GM18873 (cell line): Measurements from ENCODE around the gene HADH.
A peak's percentile ranks its signal among the peaks of the same experiment; 100 is the strongest.
"Not testable (repeated sequence)": the region's sequence is repeated elsewhere in the genome, so short reads cannot be mapped to it uniquely, and the experiment has no call there.

ENCODE experiments used
- ATAC-seq: cut with Tn5 transposase; IDR thresholded peaks from one replicate; pipeline ENCODE4 v1.9.1; 2021; ENCODE audit warnings: mild to moderate bottlenecking, moderate library complexity, moderate number of reproducible peaks; ENCODE audit not compliant: unreplicated experiment, low FRiP score

The HADH gene

DNA sequence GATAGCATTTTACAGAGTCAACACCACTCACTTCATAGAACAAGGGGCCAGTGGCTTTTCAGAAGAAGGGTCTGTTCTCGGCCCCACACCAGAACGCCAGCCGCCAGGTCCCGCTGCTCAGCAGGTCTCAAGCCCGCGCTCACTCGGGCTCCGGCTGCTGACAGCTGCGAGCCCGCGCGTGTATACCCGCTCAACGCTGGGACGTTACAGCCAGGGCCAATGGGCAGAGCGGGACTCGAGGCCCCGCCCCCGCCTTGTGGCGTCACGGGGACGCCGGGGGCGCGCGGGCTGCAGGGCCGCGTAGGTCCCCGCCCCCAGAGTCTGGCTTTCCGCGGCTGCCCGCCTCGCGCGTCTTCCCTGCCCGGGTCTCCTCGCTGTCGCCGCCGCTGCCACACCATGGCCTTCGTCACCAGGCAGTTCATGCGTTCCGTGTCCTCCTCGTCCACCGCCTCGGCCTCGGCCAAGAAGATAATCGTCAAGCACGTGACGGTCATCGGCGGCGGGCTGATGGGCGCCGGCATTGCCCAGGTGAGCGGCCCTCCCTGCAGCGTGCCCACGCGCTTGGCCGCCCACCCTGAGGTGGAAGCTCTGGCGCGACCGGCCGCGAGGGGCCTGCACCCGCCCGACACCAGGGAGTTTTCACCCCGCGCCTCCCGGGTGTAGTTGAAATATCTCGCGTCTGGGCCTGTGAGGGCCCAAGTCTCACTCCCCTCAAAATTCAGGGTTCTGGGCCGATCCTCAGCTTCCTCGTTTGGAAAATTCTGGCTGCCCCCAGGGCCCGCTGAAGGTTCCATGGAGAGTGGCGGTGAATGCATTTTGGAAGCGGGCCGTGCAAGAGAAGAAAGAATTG, at the start of gene HADH:
Gene HADH, plus strand, starts transcription at position 353 of the 850 bp plus-strand sequence. Its CDS starts 44 bp downstream, at position 397.
- ATAC-seq, result peak; percentile 89

DNA sequence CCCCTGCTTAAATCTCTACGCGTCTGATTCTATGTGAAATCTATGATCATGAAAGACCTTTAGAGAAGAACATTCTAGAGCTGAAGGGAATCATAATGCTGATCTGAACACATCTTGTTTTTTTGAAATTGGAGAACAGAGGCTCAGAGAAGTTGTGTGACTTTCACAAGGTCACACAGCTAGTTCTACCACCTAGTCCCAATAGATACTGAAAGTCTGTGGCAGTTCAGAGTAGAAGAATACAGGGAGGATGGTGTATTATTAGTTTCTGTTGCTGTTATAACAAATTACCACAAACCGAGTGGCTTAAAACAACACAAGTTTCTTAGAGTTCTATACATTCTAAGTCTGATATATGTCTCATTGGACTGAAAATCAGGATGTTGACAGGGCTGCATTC, 43.9 kb upstream of the HADH start:
- no peak for ATAC-seq

- no peak for ATAC-seq
Measured at GRCh38 chr4:107950746-107951540, 38.7 kb upstream of the HADH start.

DNA sequence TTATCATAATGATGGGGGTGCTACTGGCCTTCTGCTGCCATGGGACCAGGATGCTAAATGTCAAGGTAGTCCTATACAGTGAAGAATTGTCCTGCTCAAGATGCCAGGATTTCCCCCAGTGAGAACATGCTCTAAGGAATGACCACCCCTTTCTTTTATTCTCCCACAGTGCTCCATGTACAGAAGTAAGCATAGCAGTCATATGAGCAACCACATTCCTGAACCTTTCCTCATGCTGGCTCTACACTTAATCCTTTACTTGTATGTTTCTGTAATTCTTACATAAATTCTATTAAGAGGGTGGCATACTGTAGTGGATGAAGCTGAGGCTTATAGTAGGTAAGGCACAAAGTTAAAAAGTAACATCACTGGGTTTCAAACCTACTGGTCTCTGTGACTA, 38.1 kb upstream of the HADH start:
- no peak for ATAC-seq

GRCh38 chr4:107956011-107956410, 33.7 kb upstream of the HADH start:
- no peak for ATAC-seq

DNA sequence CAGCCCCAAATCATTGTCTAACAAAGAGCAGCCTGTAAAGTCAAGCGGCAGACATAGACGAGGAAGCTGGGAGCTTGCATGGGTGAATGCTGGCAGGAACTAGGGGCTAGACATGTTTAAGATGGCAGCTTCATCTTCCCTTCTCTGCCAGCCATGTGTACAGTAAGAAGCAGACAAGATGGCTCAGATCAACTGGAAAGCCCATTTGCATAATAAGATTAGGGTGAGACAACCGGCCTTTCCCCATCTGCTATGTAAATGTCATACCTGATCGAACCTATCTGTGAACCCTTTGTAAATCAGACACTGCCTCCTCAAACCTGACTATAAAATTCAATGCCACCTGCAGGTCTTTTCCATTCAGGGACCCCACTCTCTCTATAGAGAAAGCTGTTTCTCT, 22.8 kb upstream of the HADH start:
- no peak for ATAC-seq

GRCh38 chr4:107967519-107967918, 22.2 kb upstream of the HADH start:
- ATAC-seq, result not testable (repeated sequence)

DNA sequence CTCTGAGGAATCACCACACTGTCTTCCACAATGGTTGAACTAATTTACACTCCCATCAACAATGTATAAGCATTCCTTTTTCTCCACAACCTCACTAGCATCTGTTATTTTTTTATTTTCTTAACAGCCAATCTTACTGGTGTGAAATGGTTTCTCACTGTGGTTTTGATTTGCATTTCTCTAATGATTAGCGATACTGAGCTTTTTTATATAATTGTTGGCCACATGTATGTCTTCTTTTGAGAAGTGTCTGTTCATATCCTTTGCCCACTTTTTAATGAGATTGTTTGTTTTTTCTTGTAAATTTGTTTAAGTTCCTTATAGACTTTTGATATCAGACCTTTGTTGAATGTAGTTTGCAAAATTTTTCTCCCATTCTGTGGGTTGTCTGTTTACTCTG, 21.8 kb upstream of the HADH start:
- not testable (repeated sequence) for ATAC-seq

GRCh38 chr4:107970063-107970798, 19.5 kb upstream of the HADH start:
- ATAC-seq, result no peak

- no peak for ATAC-seq
Measured at GRCh38 chr4:107972605-107973004, 17.1 kb upstream of the HADH start.

DNA sequence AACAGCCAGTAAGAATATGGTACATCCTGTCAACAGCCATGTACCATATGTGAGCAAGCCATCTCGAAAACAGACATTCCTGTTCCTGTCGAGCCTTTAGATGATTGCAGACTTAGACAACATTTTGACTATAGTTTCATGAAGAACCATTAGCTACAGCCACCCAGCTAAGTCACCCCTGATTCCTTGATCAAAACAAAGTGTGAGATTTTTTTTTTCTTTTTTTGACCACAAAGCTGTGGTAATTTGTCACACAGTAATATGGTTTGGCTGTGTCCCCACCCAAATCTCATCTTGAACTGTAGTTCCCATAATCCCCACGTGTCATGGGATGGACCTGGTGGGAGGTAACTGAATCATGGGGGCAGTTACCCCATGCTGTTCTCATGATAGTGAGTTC, 15.2 kb upstream of the HADH start:
- no peak for ATAC-seq

- ATAC-seq, result no peak
Measured at GRCh38 chr4:107977482-107977881, 12.2 kb upstream of the HADH start.

- ATAC-seq, result no peak
Measured at GRCh38 chr4:107977966-107978705, 11.6 kb upstream of the HADH start.

DNA sequence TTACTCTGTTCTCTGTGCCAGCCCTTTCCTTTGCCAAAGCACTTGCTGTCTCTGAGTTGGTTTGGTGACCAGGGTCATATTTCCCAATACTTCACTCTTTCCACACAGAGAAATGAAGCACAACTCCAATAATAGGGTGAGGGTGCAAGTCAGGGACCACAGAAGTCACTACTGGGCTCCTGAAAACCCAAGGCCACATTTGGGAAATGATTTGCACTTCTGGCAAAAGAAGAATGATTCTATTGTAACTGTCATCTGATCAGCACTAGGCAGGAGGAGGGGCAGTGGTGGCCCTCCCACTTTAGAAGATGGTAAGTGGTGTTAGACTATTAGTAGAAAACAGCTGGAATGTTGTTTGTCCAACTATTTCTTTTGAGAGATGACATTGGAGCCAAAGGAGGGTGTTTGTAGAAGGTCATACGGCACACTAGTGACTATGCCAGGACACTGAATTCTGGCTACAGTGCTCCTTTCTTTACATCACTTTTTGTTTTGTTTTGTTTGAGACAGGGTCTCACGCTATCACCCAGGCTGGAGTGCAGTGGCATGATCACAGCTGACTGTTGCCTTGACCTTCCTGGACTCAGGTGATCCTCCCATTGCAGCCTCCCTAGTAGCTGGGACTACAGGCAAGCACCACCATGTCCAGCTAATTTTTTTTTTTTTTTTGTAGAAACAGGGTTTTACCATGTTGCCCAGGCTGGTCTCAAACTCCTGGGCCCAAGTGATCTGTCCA, 10.8 kb upstream of the HADH start:
- no peak for ATAC-seq

DNA sequence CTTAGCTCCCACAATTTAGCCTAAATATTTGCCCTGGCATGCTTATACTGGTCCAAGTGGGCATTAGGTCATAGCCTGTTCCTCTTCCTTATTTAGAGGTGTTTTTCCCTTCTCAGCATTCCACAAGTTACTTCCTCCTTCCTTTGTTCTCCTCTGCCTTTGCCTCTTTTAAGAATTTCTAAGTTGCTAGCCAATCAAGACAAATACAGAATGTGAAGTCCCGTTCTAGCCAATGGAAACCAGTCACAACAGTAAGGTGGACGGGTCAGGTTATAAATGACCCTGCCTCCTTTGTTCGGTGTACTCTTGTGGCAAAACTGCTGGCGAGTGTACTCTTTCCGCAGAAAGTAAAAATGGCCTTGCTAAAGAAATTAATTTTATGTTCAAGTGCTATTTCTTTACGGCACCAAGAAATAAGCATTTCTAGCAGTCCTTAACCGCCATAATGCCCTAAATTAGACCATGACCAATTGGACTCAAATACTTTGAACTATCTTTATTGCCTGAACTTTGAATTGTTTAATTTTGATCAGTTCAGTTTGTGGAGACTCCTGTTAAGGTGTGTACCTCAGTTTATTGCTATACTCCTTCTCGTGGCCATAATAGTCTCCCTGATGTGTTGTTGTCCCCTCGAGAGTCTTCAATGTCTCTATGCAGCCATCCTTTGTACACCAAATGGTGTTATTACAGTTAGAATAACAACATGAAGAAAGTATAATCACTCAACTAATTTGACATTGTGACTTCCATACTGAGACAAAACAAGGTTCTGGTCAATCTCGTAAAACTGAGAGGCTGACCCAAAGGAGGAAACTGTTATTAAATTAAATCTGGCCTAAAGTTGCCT, 1.6 kb upstream of the HADH start:
- no peak for ATAC-seq

- ATAC-seq, result no peak
Measured at GRCh38 chr4:107988763-107989035, 990 bp upstream of the HADH start.

GRCh38 chr4:107989162-107989536, 540 bp upstream of the HADH start:
- no peak for ATAC-seq

GRCh38 chr4:107991945-107992630, 2.4 kb downstream of the HADH start:
- ATAC-seq, result no peak
